HG03097 (cell line): Measurements from ENCODE around the gene HTRA3.
"Not testable (repeated sequence)": the region's sequence is repeated elsewhere in the genome, so short reads cannot be mapped to it uniquely, and the experiment has no call there.

Experiments
- ATAC-seq: cut with Tn5 transposase; IDR thresholded peaks from one replicate; pipeline ENCODE4 v1.9.1; 2021; ENCODE audit not compliant: unreplicated experiment, low FRiP score

Gene HTRA3

DNA sequence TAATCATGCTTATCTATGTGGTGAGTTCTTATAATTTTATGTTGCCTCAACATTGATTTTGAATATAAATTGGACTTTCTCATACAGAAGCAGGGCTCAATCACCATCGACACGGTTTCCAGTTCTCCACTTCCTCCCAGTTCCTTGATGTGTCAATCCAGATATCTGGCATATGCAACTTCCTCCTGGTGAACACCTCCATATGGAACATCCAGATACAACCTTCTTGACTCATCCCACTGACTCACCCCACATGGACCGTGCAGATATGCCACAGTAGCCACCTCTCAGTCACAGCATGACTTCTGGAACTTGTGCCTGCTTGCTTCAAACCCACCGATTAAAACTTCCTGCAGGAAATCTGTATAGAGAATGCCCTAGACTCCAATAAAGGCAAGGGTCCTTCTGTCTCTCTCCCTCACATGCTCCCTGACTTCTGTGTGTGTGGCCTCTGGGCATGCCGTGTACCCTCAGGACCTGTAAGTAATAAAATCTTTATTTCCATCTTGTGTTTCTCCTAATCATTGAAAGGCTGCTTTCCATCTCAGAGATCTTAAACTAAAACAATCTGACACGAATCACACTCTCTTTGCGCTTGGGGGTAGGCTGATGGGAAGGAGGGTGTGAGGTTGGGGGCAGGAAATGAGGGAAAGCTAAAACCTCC, 67.0 kb downstream of the HTRA3 start:
- no peak for ATAC-seq

DNA sequence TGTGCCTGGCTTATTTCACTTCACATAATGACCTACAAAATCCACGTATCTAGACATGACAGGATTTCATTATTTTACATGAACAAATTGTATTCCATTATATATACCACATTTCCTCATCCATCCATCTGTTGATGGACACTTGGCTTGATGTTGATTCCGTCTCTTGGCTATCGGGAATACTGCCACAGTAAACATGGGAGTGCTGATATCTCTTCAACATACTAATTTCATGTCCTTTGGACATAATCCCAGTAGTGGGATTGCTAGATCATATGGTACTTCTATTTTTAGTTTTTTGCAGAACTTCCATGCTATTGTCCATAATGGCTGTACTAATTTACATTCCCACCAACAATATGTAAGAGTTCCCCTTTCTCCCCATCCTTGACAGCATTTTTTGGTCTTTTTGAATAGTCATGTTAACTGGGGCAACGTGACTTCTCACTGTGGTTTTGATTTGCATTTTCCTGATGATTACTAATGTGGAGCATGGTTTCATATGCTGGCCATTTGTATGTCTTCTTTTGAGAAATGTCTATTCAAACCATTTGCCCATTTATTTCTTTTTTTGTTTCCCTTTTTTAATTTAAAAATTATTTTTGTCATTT, 68.9 kb downstream of the HTRA3 start:
- ATAC-seq: no peak

DNA sequence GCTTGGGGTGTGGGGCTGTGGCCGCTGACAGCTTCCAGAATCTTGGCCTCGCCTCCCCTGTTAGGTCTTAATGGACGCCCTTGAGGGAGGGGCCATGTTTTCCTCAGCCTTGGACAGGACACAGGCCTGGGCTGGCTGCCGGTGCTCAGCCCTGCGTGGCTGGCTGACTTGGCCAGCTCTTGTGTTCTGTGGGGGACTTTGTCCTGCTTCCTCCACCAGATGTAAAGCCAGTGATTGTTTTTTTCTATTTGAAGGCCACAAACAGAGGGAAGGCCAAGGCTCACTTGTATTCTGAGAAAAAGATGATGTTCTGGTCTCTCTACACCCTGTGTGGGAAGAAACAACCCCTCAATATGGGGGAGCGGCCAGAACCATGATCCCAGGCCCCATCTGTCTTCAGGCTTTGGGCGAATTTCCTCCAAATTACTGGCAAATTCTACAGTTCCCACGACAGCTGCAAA, 71.3 kb downstream of the HTRA3 start:
- no peak for ATAC-seq

DNA sequence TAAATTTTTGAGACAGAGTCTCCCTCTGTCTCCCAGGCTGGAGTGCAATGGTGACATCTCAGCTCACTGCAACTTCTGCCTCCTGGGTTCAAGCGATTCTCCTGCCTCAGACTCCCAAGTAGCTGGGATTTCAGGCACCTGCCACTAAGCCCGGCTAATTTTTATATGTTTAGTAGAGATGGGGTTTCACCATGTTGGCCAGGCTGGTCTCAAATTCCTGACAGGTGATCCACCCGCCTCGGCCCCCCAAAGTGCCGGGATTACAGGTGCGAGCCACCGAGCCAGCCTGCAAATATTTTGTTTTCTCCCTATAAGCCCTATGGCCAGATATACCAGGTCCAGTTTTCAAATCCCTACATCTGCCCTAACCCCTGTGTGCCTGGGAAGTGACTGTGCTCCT, 71.7 kb downstream of the HTRA3 start:
- ATAC-seq: not testable (repeated sequence)

DNA sequence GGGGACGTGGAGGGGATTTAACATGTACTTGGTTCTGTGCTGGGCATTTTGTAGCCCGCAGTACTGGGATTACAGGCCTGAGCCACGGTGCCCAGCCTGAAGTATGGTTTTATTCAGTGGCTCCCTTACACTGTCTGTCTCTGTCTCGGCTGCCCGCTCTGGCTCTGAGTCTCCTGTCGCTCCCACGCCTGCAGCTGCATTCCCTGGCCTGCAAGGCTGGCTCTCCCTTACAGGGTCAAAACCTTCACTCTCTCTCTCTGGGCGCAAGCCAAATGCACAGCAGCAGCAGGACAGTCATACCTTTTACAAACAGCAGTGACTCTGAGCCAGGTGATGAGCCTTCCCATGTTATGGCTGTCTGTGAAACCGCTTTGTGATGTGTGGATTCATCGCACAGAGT, 72.1 kb downstream of the HTRA3 start:
- no peak for ATAC-seq

DNA sequence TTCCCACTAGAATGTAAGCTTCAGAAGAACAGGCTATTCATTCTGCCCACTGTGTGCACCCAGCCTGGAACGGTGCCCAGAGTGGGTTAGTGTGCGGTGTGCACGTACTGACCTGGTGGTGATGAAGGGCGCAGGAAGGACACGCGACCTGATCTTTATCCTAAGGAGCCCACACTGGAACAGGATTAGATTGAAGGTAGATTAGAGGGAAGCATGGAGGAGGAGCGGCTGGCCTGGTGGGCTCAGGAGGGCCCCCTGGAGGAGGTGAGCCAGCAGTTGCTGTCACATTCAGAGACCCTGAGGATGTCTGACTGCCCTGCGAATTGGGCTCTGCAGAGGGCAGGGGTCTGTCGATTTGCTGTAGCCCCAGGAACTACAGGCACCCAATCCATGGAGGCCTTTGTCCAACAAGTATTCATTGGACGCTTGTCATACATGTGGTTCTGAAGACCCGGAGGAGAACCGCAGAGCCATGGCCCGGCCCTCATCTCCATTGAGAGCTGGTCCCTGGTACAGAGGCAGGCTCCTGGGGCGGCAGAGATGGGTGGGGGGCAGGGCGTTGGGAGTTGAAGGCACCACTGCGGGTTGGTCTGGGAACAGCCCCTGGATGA, 73.2 kb downstream of the HTRA3 start:
- ATAC-seq: no peak

DNA sequence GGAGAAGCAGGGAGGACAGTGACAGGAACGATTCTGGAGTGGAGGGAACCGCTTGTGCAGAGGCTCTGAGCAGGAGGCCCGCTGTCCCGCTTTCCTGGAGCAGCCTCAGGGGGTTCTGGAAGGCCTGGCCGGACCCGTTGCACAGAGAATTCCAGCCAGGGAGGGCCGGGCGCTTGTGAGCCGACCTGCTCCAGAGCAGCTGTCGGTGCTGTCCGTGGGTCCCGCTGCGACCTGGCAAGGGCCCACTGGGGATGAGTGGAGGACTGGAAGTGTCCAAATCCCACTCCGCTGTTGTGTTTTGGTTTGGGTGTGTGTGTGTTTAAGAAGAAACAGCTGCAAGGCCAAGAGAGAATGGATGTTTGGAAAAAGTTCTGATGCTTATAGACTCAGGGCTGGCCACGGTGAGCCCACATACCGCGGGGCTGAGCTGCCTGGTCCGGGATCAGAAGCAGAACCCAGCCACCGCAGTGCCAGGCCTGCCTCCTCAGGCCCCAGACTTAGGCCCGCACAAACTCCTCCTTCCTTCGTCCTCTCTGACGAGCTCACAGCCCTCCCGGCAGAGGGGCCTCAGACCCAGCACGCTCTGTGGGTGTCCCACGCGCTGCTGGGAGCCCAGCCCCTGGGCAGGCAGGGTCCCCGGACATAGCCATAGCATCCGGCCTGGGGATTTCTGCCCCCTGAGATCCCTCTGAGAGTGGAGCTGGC, 73.9 kb downstream of the HTRA3 start:
- no peak for ATAC-seq

DNA sequence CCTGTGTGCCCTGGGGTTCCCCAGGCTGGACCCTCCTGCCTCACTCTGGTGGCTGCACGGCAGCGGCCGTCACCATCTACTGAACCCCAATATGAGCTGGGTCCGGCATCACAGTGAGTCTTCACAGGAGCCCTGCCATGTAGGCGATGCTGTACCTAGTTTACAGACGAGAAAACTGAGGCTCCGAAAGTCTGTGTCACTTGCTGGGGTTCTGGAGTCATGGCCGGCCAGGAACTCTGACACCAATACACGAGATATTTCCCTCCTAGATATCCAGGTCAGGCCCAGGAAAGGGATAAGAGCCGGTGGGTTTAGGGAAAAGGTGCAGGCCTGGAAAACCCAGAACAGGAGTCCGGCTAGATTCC, 74.4 kb downstream of the HTRA3 start:
- no peak for ATAC-seq

DNA sequence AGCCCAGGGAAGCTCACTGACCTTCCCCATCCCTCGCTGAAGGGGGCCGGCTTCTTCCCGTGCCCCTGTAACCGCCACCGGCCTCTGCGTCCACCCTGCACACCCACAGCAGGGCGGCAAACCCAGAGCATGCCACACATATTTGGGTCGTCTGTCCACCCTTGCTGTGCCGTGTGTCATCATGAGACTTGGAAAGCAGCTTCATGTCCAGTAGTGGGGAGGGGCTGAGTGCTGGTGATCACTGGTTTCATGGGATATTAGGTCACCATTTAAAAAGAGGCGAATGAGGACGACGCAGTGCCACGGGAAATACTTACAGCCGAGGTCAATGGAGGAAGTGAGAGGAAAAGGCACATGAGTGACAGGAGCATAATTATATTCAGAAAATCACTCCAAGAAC, 74.8 kb downstream of the HTRA3 start:
- ATAC-seq: no peak

DNA sequence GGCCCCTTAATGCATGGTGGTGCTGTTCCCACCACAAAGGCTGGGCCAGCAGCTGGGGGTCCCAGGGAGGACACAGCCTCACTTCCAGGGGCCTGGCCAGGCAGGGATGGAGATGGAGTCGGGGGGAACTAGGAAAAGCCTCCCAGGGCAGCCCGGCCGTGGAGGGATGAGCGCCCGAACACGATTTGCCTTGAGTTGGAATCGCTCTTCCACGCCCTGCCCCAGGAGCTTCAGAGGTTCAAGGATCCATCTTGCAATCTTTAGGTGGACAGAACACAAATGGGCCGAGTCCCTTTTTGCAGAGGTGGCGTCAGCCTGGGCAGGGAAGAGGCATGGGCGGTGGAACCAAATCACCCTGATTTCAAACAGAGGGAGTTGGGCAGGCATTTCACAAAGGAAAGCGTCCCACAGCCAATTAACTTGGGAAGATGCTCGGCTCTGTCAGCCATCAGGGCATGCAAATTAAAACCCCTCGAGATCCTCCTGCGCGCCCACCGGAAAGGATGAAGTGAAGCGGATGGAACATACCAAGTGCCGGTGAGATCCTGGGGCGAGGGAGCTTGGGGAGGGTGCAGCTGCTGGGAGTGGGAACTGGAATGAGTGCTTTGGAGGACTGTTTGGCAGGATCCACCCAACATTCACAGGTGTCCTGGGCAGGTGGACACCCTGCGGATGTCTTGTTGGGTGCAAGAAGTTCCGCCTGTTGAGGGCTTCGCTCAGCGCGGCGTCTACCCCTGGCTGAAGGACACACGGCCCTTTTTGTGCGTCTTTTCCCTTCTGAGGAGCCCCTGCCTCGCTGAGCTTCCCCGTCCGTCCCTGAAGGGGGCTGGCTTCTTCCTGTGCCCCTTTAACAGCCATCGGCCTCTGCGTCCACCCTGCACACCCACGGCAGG, 75.7 kb downstream of the HTRA3 start:
- no peak for ATAC-seq

DNA sequence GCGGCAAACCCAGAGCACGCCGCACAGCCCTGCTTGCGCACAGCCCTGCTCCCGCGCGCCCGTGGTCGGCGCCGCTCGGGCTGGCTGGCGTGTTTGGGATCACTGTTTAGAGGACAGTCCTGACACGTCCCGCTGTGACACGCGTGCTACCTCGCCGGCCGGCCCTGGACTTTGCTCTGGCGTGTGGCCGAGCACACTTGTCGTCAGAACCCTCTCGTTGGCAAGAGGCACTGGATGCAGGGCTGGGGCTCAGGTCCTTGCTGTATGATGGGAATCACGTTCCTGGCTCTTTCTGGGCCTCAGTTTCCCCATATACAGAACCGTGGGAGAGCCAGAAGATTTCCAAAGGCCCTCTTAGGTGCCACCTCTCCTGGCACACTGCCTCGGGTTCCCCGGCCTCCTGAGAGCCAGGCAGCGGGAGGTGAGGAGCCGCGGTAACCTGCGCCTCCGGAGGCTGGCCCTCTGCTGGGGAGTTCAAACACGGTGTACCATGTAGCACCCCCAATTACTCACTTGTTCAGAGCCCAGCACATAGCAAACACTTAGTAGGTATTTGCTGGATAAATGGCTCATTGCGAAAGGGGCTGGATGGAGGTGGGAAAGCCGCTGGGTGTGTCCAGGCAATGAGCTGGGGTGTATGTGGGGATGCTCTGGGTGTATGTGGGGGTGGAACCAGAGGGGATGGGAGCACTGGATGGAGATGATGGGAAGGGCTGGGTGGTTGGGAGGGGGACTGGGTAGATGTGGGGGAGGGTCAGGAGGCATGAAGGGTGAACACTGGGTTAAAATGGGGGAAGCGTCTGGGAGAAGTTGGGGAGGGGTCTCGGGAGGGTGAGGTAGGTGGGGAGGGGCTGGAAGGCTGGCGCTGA, 76.6 kb downstream of the HTRA3 start:
- ATAC-seq: no peak

DNA sequence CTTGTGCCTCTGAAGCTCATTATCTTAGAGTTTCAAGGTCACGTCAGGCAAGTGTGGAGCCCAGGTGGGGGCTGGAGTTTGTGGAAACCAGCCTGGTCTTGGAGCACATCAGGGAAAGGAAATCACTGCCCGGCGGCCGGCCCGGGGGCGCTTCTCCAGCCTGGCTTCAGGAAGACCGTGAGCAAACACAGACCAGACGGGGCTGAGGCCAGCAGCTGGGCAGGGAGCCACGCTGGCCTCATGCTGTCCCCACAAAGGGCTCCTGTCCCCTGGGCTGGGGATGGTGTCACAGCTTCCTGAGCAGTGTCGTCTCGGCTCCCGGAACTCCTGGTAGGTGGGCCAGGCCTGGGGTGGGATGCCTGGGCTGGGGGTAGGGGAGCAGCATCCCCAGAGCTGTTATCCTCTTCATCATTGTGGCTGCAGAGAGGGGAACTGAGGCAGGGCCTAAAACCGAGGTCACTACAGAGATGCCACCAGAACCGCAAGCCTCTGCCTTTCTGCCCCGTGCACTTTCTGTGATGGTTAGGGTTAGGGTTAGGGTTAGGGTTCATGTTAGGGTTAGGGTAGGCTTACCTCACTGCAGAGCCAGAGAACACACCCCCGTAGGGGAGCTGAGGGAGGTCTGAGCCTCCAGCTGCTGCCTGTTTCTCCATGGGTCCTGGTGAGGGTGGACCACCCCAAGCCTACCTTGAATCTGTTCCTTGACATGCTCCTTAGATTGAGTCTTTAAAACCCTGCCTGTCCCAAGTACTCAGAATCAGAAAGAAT, 77.5 kb downstream of the HTRA3 start:
- ATAC-seq: no peak

DNA sequence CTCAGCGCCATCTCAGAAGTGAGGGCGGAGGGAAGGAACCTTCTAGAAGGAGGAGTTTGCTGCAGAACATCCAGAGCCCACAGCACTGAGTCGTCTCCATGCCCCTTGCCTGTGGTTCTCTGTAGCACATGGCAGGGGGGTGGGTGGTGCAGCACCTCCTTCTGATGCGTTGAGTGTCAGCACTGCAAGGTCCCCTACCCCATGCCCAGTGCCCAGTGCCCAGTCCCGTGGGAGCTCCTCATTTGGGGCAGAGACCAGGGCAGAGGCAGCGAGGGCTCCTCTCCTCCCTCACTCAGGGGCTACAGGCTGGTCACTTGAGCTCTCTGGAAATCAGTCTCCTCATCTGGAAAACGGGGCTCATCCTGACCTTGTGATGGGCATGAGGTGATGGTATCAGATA, 78.1 kb downstream of the HTRA3 start:
- no peak for ATAC-seq

DNA sequence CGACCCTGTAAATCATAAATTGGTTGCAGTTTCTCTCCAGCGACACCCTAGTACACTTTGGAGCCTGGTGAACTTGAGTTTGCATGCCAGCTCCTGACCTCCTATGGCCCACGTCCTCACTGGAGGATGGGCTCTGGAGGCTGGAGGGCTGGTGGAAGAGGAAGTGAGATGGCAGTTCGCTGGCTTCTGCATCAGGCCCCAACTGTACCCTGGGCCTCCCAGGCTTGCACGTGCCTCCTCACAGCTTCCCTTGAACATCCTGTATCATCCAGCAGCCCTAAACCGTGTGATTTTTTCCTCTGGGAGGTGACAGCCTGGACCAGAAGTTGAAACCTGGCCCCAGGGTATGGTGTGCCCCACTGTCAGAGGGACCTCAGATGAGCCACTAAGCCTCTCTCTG, 78.5 kb downstream of the HTRA3 start:
- no peak for ATAC-seq

DNA sequence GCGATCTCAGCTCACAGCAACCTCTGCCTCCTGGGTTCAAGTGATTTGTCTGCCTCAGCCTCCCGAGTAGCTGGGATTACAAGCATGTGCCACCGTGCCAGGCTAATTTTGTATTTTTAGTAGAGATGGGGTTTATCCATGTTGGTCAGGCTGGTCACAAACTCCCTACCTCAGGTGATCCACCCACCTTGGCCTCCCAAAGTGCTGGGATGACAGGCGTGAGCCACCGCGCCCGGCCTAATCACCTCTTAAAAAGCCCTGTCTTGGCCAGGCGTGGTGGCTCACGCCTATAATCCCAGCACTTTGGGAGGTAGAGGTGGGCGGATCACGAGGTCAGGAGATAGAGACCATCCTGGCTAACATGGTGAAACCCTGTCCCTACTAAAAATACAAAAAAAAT, 79.7 kb downstream of the HTRA3 start:
- ATAC-seq: not testable (repeated sequence)

DNA sequence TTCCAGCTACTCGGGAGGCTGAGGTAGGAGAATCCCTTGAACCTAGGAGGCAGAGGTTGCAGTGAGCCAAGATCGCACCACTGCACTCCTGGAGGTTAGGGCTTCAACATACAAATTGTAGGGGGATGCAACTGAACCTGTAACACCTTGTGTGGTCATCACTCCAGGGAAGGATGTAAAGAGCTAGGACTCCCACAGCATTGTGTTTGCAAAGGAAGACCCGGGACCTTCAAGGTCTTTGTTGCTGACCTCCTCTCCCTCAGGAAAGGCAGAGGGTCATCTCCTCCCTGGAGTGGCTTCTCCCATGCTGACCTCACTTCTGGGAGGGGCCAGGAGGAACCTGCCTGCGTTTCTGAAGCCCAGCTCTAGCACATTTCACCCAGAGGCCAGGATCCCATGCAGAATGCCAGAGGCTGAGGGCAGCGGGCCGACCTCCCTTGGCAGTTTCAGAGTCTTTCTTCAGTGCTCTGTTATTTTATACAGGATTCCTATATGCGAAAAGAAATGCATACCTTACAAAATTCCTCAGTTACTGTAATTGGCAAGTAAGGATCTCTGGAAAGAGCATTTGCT, 80.2 kb downstream of the HTRA3 start:
- ATAC-seq: no peak

DNA sequence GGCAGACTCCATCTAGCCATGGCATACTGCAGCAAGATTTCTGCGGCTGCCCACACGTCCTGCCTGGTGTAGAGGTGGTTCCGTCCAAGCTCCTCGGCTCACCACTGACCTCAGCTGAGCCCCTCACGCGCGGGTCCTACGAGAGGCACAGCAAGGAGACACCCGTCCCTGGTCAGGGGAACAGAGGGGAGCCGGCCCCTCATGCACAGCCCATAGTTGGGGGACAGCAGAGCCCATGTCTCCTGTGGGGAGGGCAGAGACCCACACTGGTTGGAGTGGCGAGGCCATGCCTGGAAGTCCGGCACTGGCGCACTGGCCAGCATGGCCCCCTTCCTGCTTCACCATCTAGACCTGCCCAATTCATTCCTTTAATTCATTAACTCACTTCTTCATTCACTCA, 80.8 kb downstream of the HTRA3 start:
- ATAC-seq: no peak

DNA sequence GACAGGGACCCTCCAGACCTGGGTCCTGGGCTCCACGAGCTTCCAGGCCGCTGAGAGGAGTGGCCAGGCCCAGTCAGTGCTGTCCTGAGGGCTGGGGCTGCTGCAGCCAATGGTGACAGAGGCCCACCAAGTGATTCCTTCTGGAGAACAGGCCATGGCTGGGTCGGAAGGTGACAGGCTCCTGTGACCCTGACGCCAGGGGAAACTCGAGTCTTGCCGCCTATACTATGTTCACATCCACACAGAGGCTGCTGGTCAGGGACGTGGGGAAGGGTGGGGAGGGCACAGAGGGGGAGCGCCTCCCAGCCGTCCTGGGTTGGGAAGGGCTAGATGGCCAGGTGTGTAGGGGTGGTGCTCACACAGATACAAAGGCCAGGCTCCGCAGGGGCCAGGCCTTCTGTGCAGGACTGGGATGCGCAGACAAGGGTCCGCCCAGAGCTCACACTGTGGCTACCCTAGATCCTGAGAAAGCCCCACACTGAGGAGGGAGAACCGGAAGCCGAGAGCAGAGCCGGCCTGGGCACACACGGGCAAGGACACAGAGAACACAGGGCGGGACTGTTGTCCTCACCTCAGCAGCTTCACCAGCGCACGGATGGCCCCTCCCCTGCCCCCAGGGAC, 81.4 kb downstream of the HTRA3 start:
- no peak for ATAC-seq
